ENCODE results near the gene COA6. TPM values are rescaled to one million over a fixed set of nuclear protein-coding genes. Genes with fewer than 3 reads are reported as not detected.
"Not testable (repeated sequence)": the region's sequence is repeated elsewhere in the genome, so short reads cannot be mapped to it uniquely, and the experiment has no call there.

The COA6 gene
- total and polyA plus RNA-seq, 7 donors: 52.0 to 268 (median 73.6) TPM

DNA sequence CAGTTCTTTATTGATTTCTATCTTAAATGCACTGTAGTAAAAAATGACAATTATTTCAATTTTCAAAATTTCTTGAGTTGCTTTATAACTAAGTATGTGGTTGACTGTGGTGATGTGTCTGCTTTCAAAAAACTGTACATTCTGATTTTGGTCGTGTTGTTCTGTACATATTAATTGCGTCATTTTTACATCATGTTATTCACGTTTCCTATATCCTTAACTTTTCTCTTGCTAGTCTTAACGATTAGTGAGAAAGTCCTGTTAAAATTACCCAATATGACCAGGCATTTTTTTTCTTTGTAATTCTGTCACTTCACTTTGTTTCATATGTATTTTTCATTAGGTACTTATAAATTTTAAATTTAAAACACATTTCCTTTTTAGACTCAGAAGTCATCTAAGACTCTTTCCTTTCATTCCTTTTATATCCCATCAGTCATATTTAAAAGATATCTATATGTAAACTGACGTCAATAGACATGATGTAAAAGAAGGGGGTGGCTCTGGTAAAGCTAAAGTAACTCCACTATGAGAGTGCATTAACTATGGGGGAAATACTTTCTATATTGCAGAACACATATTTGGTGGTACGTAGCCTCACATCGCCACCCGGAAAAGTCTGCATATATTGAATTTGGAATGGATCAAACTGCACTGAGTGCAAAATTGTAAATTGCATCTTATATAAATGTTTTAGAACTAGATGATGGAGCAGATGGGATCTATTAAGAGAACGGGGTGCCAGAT lies 1.1 kb upstream of the COA6 start:
- peak overlapping the region; percentile 91 for H3K4me3 ChIP-seq
- H3K9me3 ChIP-seq: no peaks in the 10 kb centered on the region
- DNase-seq (no peak), ATAC-seq (no peak)
- peaks cover 20% of the 10 kb centered on the region for H3K4me1 ChIP-seq
- intact Hi-C loops (cut with DNase I): loop anchor here in 1 of 2 donors (5.0 kb wide), 1 partner anchor 35 kb away; no protein-coding TSS in a partner anchor
- WGBS, 3 donors: 47 to 58% (median 48%) methylated on average over 9 of the region's 9 CpGs
- TF ChIP-seq, protein P1, sequence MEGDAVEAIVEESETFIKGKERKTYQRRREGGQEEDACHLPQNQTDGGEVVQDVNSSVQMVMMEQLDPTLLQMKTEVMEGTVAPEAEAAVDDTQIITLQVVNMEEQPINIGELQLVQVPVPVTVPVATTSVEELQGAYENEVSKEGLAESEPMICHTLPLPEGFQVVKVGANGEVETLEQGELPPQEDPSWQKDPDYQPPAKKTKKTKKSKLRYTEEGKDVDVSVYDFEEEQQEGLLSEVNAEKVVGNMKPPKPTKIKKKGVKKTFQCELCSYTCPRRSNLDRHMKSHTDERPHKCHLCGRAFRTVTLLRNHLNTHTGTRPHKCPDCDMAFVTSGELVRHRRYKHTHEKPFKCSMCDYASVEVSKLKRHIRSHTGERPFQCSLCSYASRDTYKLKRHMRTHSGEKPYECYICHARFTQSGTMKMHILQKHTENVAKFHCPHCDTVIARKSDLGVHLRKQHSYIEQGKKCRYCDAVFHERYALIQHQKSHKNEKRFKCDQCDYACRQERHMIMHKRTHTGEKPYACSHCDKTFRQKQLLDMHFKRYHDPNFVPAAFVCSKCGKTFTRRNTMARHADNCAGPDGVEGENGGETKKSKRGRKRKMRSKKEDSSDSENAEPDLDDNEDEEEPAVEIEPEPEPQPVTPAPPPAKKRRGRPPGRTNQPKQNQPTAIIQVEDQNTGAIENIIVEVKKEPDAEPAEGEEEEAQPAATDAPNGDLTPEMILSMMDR (IDR thresholded peaks at IDR 0.05): no peak
- peak overlapping the region; percentile 99 for H3K27ac ChIP-seq
- peaks cover 5 to 25% of the 10 kb centered on the region in 2 donors for H3K36me3 ChIP-seq (ENCODE audit: insufficient read depth in 1 of 2, low read depth in 1 of 2)
- H3K27me3 ChIP-seq (ENCODE audit: insufficient read depth in 3 of 3, low read length in 2 of 3): no peaks in the 10 kb centered on the region

DNA sequence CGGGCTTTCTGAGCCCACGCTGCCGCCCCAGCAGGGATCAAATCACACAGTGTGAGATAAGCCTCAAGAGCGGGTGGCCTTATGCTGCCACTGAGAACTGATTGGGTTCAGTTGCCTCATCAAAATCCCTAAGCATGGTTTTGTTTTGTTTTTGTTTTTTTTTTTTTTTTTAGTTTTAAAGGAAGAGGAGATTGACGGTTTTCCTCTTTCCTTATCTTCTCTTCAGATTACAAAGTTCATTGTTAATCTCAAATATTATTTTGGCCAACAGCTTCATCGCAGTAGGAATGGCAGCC lies 651 bp downstream of the COA6 start:
- DNase-seq (no peak), ATAC-seq (peak in 3 of 4 donors; percentile 38 to 58 (median 41))
- Histone ChIP-seq H3K4me3 (peak overlapping the region; percentile 91), H3K27ac (peak overlapping the region; percentile 99), H3K4me1 (peaks cover 20% of the 10 kb centered on the region), H3K27me3 (ENCODE audit: insufficient read depth in 3 of 3, low read length in 2 of 3) (no peaks in the 10 kb centered on the region), H3K9me3 (no peaks in the 10 kb centered on the region), H3K36me3 (ENCODE audit: insufficient read depth in 1 of 2, low read depth in 1 of 2) (peaks cover 5 to 42% of the 10 kb centered on the region in 2 donors)
- TF ChIP-seq, protein P1 (IDR thresholded peaks at IDR 0.05): no peak
- intact Hi-C loops (cut with DNase I): loop anchor here in 1 of 2 donors (5.0 kb wide), 1 partner anchor 33 kb away; no protein-coding TSS in a partner anchor
- WGBS, 3 donors: 2 to 4% (median 4%) methylated on average over 6 of the region's 6 CpGs

DNA sequence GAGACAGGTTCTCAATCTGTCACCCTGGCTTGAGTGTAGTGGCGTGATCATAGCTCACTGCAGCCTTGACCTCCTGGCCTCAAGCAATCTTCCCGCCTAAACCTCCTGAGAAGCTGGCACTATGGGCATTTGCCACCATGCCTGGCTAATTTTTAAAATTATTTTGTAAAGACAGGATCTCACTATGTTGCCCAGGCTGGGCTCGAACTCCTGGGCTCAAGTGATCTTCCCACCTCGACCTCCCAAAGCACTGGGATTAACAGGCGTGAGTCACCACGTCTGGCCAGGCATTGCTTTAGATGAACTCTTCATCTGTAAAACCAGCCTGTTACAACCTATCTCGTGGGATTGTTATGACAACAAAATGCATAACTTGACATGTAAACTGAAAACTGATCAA lies 2.4 kb downstream of the COA6 start:
- TF ChIP-seq, protein P1 (IDR thresholded peaks at IDR 0.05): no peak
- peaks cover 5 to 60% of the 10 kb centered on the region in 2 donors for H3K36me3 ChIP-seq (ENCODE audit: insufficient read depth in 1 of 2, low read depth in 1 of 2)
- no peak overlapping the region for H3K4me3 ChIP-seq
- H3K27ac ChIP-seq: no peak overlapping the region
- 84 to 90% (median 88%) methylated on average over 7 of the region's 7 CpGs for WGBS, 3 donors
- H3K27me3 ChIP-seq (ENCODE audit: insufficient read depth in 3 of 3, low read length in 2 of 3): no peaks in the 10 kb centered on the region
- ATAC-seq: no peak
- H3K9me3 ChIP-seq: no peaks in the 10 kb centered on the region
- intact Hi-C loops (cut with DNase I): no loop called here
- H3K4me1 ChIP-seq: peaks cover 20% of the 10 kb centered on the region
- no peak for DNase-seq

DNA sequence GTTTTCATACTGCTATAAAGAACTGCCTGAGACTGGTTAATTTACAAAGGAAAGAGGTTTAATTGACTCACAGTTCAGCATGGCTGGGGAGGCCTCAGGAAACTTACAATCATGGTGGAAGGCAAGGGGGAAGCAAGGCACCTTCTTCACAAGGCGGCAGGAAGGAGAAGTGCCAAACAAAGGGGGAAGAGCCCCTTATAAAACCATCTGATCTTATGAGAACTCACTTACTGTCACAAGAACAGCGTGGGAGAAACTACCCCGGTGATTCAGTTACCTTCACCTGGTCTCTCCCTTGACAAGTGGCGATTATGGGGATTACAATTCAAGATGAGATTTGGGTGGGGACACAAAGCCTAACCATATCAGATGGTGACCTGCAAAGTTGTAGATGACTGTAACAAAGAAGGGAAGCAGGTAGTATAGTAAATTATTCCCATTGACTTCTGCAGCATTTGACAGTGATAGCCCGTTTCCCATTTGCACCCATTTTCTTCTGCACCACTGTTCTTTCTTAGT lies 6.4 kb downstream of the COA6 start:
- H3K27me3 ChIP-seq (ENCODE audit: insufficient read depth in 3 of 3, low read length in 2 of 3); H3K9me3 ChIP-seq; DNase-seq; H3K27ac ChIP-seq; ATAC-seq; H3K4me3 ChIP-seq; H3K4me1 ChIP-seq; intact Hi-C loops (cut with DNase I): not testable (repeated sequence)
- H3K36me3 ChIP-seq (ENCODE audit: insufficient read depth in 1 of 2, low read depth in 1 of 2): peaks cover 5 to 87% of the 10 kb centered on the region in 2 donors
- 87 to 95% (median 95%) methylated on average over 5 of the region's 5 CpGs for WGBS, 3 donors

DNA sequence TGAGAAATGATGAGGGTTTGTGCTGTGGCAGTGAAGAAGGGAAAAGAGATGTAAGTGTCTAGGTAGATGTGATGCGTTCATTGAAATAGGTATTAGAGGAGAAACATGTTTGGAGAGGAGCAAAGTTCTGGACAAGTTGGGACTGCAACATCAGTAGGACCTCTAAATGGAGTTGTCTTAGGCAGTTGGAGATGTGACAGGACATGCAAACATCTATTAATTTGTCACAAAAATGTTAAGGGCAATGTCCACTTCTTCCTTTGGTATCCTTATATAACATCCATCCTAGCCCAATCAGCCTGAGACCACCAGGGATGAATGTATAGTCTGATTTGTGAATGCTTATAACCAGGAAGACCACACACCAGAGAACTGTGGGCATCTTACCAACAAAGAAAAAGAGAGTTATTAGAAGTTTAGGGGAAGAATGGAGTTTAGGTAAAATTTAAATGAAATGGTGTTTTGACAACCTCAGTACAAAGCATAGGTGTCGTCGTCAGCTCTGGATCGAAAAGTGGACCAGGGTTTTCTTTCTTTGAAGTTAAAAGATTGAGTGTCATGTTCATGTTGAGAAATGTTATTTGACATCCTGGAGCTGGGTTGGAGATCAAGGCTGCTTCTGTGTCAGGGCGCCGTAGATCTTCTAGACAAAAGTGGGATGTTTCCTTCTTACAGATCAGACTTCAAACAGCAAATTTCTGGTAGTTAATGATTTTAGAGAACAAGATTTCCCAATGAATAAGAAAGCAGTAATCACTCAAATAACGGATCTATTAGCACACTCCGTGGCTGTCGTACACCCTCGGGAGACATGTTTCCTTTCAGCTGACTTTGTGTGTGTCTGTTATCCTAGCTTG lies 8.7 kb downstream of the COA6 start:
- DNase-seq (no peak), ATAC-seq (no peak)
- Histone ChIP-seq H3K36me3 (ENCODE audit: insufficient read depth in 1 of 2, low read depth in 1 of 2) (peaks cover 0 to 75% of the 10 kb centered on the region in 2 donors), H3K27me3 (ENCODE audit: insufficient read depth in 3 of 3, low read length in 2 of 3) (no peaks in the 10 kb centered on the region), H3K4me1 (no peaks in the 10 kb centered on the region), H3K4me3 (no peak overlapping the region), H3K9me3 (no peaks in the 10 kb centered on the region), H3K27ac (no peak overlapping the region)
- TF ChIP-seq, protein P1 (IDR thresholded peaks at IDR 0.05): no peak
- 89 to 94% (median 91%) methylated on average over 10 of the region's 10 CpGs for WGBS, 3 donors
- intact Hi-C loops (cut with DNase I): no loop called here

Measured in psoas muscle (tissue), 8 donors.